ENCODE results near the gene TLCD5.

The TLCD5 gene

DNA sequence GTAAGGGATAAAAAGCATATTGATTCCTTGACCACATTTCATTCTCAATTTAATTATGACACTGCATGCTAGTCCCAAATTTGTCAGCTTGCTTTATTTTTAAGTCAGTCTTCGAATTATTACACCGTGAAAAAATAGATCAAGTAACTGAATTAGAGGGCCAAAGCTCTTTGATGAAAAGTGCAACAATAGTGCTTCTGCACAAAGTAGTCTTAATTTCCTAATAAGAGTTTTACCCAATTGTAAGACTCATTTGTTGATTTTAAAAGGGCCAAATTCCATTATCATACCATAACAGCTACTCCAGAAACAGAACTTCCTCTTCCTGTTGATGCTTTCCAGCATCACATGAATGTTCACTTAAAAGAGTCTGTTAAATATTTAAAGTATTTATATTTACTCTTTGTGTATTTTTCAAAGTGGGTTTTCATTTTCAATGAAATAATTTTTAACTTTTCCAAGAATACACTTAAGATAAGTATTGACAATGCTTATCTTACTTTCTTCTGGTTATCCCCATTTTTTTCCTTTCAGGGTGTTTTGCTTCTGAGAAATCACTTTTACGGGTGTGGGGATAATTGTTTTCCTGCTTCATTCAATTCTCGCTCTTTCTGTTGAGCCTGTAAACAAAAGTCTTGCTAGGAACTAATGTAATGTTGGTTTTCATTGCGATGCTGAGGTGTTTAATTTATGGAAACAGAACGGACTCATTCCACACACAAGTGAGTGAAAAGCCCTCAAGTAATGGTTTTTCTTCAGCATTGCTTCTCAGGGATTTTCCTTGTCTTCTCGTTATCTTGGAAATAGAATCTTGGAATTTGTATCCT is 13.2 kb downstream of the TLCD5 start:
- DNase-seq: no peak

DNA sequence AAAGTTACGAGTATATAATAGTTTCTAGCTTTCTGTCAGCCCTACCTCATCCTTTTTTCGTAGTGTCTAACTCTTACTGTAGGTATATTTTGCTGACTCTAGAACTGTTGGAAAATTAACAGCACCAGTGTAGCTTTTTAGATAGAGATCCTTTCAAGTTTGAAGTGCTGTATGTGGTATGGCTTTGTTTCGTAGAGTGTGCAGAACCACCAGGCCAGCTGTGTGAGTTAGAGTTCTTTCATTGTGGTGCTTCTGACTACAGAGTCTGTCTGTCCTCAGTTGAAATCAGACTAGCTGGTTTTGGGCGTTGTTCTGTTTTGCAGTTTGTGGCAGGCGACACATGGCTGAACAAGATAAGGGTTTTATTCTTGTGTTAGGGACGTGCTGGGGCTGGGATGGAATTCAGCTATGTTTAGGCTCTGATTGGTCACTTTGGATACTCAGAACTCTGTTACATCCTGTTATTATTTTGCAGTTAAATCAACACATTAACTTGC is 14.3 kb downstream of the TLCD5 start:
- DNase-seq: no peak

DNA sequence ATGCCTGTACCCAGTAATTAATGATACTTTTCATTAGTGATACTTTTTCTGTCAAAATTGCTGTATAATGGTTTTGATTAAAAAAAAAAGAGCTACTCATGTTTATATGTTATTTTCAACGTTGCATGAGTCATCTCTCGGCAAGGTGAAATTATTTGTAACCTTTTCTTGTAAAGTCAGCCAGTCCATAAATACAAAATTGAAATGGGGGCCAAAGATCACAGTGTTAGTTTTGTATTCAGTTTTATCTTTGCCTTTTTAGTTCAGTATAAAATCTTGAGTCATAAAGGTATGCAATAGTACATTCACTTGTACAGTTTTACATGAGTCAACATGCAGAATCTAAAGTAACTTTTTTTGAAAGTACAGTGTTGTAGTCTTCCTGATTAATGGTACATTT is 15.4 kb downstream of the TLCD5 start:
- DNase-seq: no peak

DNA sequence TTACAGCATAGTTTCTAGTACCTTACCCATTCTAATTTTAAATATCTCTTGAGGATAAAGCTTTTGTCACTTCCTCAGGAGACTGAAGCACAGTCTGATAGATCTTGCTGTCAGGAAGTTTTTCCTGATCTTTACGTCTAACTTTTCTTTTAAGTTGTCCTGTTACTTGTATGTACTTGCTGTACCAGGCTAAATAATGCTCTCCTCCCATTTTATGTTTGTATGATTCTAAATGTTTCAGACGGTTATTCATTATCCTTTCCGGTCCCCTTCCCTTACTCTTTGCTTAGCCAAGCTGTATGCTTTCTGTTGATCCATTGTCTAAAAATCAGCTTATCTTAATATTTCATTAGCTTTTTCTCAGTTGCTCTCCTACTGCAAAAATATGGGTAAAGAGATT is 17.1 kb downstream of the TLCD5 start:
- DNase-seq: no peak

GRCh38 chr11:120342678-120343077 is 17.6 kb downstream of the TLCD5 start:
- DNase-seq: no peak

GRCh38 chr11:120343429-120343828 is 18.3 kb downstream of the TLCD5 start:
- DNase-seq: no peak

DNA sequence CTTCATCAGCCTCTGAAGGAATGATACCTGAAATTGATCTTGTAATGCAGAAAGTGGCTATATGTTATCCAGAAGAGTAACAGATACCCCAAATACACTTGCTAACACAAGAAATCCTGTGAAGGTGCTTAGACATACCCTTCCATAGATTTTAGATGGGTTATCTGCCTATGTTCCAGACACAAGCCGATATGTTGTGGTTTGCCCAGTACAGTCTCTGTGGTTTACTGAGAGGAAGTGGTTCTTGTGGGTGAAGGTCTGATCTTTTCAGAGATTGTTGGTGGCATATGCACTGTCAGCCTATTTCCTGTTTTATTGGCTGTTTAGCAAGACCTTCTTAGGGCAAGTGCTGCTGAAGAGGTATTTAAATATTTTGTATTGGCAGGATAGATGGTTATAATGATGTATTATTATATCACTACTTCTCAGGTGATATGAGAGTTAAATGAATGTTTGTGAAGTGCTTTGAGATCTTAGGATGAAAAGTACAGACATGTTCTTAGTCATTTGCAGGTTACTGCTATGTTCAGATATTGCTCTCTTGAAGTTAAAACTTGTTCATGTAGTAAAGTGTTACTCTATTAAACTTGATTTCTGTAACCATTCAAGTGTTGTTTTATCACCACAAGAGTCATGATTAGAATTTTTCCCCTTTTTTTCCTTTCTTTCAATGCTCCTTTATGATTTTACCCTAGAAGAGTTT is 19.4 kb downstream of the TLCD5 start:
- no peak for DNase-seq

DNA sequence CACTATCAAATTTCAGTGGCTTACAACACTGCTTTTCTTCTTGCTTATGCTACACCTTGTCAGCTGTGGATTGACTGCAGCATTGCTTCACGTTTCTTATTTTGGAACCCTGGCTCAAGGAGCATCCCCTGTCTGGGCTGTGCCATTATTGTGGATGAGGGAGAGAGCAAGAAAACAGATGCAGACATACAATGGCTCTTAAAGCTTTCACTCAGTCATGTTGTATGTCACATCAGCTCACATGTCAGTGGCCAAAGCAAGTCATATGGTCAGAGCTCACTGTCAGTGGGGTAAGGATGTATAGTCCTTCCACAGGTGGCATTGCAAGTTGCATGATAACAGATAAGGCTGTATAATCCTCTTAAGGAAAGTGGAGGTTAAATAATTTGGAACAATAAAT is 21.1 kb downstream of the TLCD5 start:
- DNase-seq: peak; percentile 11

DNA sequence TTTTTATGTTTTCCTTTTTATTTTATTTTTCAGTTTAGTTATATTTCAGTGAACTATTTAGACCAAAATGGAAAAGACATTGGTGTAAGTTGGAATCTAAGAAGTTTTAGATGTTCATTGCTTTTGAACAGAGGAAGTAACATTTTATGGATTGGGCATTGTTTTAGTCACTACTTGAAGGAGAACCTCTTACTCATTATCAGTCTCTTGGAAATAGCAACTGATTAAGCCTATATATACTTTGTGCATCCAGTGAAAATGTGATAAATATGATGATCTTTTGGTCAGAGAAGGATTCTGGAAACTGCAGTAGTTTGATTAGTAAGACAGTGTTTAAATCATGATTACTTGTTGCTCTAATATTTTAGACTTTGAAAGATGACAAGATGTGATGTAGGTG is 25.5 kb downstream of the TLCD5 start:
- DNase-seq: no peak

- no peak for DNase-seq
Measured at GRCh38 chr11:120352405-120352804, 27.3 kb downstream of the TLCD5 start.

DNA sequence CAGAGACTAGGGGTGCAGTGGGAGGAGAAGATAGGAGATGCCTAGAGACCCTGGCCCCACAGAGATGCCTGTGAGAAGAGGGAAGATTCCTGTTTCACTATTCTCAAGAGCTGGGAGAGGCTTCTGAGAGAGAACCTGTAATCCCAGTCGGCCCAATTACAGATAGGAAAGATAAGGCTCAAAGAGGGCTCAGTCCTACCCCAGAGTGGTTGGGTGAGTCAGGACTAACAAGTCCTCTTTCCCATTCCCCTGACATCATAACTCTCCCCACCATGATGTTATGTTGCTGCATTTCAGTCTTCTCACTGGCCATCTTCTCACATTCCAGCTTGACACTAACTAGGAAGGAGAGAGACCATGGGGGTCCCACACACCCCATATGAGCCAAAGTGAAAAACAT is 29.0 kb downstream of the TLCD5 start:
- DNase-seq: no peak

- DNase-seq: no peak
Measured at GRCh38 chr11:120354779-120355178, 29.7 kb downstream of the TLCD5 start.

DNA sequence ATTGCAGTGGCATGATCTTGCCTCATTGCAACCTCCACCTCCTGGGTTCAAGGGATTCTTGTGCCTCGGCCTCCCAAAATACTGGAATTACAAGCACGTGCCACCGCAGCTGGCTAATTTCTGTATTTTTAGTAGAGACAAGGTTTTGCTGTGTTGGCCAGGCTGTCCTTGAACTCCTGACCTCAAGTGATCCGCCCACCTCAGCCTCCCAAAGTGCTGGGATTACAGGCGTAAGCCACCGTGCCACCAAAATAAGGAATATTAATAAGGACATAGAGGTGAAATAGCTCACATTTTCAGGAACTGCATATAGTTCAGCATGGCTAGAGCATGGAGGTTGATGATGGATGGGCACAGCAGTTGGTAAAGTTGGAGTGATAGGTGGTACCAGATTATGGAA is 32.5 kb downstream of the TLCD5 start:
- DNase-seq: no peak

DNA sequence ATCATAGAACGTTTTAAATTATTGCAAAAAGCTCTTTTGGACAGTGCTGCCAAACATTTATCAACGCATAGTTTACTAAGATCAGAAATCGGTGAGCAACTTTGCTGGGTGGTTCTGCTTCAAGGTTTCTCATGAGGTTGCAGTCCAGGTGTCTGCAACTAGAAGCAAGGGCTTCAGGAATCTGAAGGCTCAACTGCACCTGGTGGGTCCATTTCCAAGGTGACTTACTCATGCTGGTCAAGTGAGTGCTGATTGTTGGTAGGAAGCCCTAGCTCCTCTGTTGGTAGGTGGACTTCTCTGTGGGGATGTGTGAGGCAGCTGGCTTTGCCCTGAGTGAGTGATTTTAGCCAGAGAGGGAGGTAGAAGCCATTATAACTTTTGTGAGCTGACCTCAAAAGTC is 33.6 kb downstream of the TLCD5 start:
- no peak for DNase-seq

- no peak for DNase-seq
Measured at GRCh38 chr11:120363436-120363835, 38.3 kb downstream of the TLCD5 start.

- DNase-seq: no peak
Measured at GRCh38 chr11:120365512-120365911, 40.4 kb downstream of the TLCD5 start.

GRCh38 chr11:120372296-120372695 is 47.2 kb downstream of the TLCD5 start:
- DNase-seq: no peak

- no peak for DNase-seq
Measured at GRCh38 chr11:120375076-120375475, 50.0 kb downstream of the TLCD5 start.

DNA sequence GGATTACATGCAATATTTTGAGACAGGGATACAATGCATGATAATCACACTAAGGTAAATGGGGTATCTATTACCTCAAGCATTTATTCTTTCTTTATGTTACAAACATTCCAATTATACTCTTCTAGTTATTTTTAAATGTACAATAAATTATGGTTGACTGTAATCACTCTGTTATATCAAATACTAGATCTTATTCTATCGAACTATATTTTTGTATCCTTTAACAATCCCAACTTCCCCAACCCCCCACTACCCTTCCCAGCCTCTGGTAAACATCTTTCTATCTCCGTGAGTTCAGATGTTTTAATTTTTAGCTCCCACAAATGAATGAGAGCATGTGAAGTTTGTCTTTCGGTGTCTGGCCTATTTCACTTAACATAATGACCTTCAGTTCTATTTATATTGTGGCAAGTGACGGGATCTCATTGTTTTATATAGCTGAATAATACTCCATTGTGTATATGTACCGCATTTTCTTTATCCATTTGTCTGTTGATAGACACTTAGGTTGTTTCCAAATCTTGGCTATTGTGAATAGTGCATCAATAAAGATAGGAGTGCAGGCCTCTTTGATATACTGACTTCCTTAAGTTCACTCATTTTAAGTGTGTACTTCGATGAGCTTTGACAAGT is 51.6 kb downstream of the TLCD5 start:
- no peak for DNase-seq

DNA sequence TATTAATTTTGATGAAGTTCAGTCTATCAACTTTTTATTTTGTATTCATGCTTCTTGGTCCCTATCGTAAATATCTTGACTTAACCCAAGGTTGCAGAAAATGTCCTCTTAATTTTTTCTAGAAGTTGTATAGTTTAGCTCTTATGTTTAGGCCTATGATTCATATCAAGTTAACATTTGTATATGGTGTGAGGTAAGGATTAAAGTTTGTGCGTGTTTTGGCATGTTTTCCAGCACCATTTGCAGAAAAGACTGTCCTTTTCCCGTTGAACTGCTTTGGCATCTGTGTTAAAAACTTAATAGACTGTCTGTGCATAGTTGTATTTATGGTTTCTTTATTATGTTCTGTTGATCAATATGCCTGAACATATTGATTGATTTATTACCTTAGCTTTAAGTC is 53.4 kb downstream of the TLCD5 start:
- no peak for DNase-seq

- DNase-seq: no peak
Measured at GRCh38 chr11:120381401-120381800, 56.3 kb downstream of the TLCD5 start.

Data from DMS53 (cell line).